ENCODE measurements around the gene STXBP6. TPM values are rescaled to one million over a fixed set of nuclear protein-coding genes. Genes with fewer than 3 reads are reported as not detected.

Gene STXBP6
- total RNA-seq, 4 donors from 2014 or later = 7.1 to 16.8 (median 8.9) TPM

- H3K27ac ChIP-seq = peak overlapping the region; percentile 57 to 68 (median 64)
- DNase-seq = no peak
- H3K9me3 ChIP-seq = no peaks in the 10 kb centered on the region
- no peak for TF ChIP-seq EP300 (IDR thresholded peaks at IDR 0.05; ENCODE audit: low read depth)
- TF ChIP-seq POLR2AphosphoS5 (IDR thresholded peaks at IDR 0.05) = no peak
- no peak for TF ChIP-seq POLR2A (IDR thresholded peaks at IDR 0.05)
- peak in 1 of 5 experiments; percentile 12 for TF ChIP-seq CTCF (IDR thresholded peaks at IDR 0.05)
- intact Hi-C loops (cut with DNase I; ENCODE audit: low total_unique reads) = loop anchor here (10.0 kb wide), 1 partner anchor 237 kb away; no protein-coding TSS in a partner anchor
- no peaks in the 10 kb centered on the region for H3K27me3 ChIP-seq
- H3K4me3 ChIP-seq = no peak overlapping the region
- 11 to 34% methylated on average over 2 of the region's 2 CpGs for WGBS, 2 donors (ENCODE audit: low coverage in 1 of 2)
- peaks cover 5 to 47% (median 26%) of the 10 kb centered on the region in 4 donors for H3K4me1 ChIP-seq
- no peaks in the 10 kb centered on the region for H3K36me3 ChIP-seq
- in situ Hi-C loops (cut with MboI; ENCODE audit: low pct_ligation_motif_present in 1 of 4, low pct_unique_long_range_greater_than_20kb in 1 of 4, low sequenced_read_pairs in 3 of 4) = loop anchor here (10.0 kb wide), 2 partner anchors 227 to 237 kb away; no protein-coding TSS in a partner anchor
Observed at GRCh38 chr14:25041898-25042297, 8.0 kb downstream of the STXBP6 start.

DNA sequence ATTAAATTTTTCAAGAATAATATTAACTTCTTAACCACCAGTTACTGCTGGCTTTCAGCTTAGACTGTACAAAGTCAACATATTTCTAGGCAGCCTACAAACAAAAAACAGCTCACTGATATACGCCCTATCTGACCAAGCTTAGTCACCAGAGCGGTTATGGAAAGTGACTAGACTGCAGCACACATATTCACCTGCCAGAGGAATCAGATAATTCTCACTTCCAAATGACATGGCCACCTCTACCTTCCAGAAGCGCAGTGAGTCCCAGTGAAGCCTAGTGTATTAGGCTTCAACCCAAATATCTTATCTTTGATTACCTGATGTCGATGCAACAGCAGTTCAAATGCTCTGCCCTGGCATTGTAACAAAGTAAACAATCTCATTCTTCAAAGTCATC is 8.5 kb downstream of the STXBP6 start:
- TF ChIP-seq POLR2AphosphoS5 (IDR thresholded peaks at IDR 0.05) (no peak), CTCF (IDR thresholded peaks at IDR 0.05) (no peak), POLR2A (IDR thresholded peaks at IDR 0.05) (no peak), EP300 (IDR thresholded peaks at IDR 0.05; ENCODE audit: low read depth) (no peak)
- H3K9me3 ChIP-seq = no peaks in the 10 kb centered on the region
- H3K4me1 ChIP-seq = peaks cover 5 to 49% (median 26%) of the 10 kb centered on the region in 4 donors
- H3K36me3 ChIP-seq = no peaks in the 10 kb centered on the region
- intact Hi-C loops (cut with DNase I; ENCODE audit: low total_unique reads) = loop anchor here (10.0 kb wide), 1 partner anchor 237 kb away; no protein-coding TSS in a partner anchor
- DNase-seq = no peak
- peak overlapping the region; percentile 57 to 68 (median 64) for H3K27ac ChIP-seq
- in situ Hi-C loops (cut with MboI; ENCODE audit: low pct_ligation_motif_present in 1 of 4, low pct_unique_long_range_greater_than_20kb in 1 of 4, low sequenced_read_pairs in 3 of 4) = loop anchor here (10.0 kb wide), 2 partner anchors 227 to 237 kb away; no protein-coding TSS in a partner anchor
- 20 to 56% methylated on average over 1 to 4 of the region's 4 CpGs for WGBS, 2 donors (ENCODE audit: low coverage in 1 of 2)
- no peak overlapping the region for H3K4me3 ChIP-seq
- H3K27me3 ChIP-seq = no peaks in the 10 kb centered on the region

GRCh38 chr14:25039933-25040332 is 10.0 kb downstream of the STXBP6 start:
- Histone ChIP-seq H3K27ac (no peak overlapping the region), H3K27me3 (no peaks in the 10 kb centered on the region), H3K36me3 (no peaks in the 10 kb centered on the region), H3K4me1 (peaks cover 5 to 51% (median 30%) of the 10 kb centered on the region in 4 donors), H3K4me3 (no peak overlapping the region), H3K9me3 (no peaks in the 10 kb centered on the region)
- WGBS, 2 donors (ENCODE audit: low coverage in 1 of 2) = 94% methylated on average over 5 of the region's 5 CpGs; no CpG with 5 or more reads in 1 of the 2 donors
- intact Hi-C loops (cut with DNase I; ENCODE audit: low total_unique reads) = loop anchor here (10.0 kb wide), 1 partner anchor 235 kb away; no protein-coding TSS in a partner anchor
- DNase-seq = no peak
- TF ChIP-seq POLR2AphosphoS5 (IDR thresholded peaks at IDR 0.05) = no peak
- no peak for TF ChIP-seq CTCF (IDR thresholded peaks at IDR 0.05)
- no peak for TF ChIP-seq POLR2A (IDR thresholded peaks at IDR 0.05)
- no peak for TF ChIP-seq EP300 (IDR thresholded peaks at IDR 0.05; ENCODE audit: low read depth)
- in situ Hi-C loops (cut with MboI; ENCODE audit: low pct_ligation_motif_present in 1 of 4, low pct_unique_long_range_greater_than_20kb in 1 of 4, low sequenced_read_pairs in 3 of 4) = loop anchor here (10.0 kb wide), 2 partner anchors 225 to 235 kb away; no protein-coding TSS in a partner anchor

DNA sequence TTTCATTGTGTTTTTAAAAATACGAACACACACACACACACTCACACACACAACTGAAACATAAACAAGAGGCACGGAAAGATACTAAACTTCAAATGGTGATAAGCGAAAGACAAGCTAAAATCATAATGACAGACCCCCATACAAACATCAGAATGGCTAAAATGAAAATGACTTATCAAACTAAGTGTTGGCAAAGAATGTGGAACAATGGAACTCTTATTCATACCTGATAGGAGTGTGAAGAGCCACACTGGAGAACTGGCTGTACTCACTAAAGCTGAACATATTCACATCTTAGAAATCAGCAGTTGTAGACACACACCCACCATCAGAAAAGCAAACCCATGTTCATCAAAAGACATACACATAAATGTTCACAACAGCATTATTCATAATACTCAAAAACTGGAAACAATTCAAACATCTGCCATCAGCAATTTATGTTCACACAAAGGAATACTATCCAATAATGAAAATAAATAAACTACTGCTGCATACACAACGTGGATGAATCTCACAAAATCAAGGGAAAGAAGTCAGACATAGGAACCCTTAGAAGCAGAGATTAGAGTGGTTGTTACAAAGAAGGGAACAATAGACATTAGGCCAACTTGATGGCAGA is 11.8 kb downstream of the STXBP6 start:
- intact Hi-C loops (cut with DNase I; ENCODE audit: low total_unique reads) = no loop called here
- DNase-seq = no peak
- Histone ChIP-seq H3K4me1 (peaks cover 5 to 52% (median 30%) of the 10 kb centered on the region in 4 donors), H3K36me3 (no peaks in the 10 kb centered on the region), H3K27ac (no peak overlapping the region), H3K9me3 (no peaks in the 10 kb centered on the region), H3K4me3 (no peak overlapping the region), H3K27me3 (no peaks in the 10 kb centered on the region)
- in situ Hi-C loops (cut with MboI; ENCODE audit: low pct_ligation_motif_present in 1 of 4, low pct_unique_long_range_greater_than_20kb in 1 of 4, low sequenced_read_pairs in 3 of 4) = no loop called here
- WGBS, 2 donors (ENCODE audit: low coverage in 1 of 2) = 76 to 83% methylated on average over 4 of the region's 4 CpGs
- TF ChIP-seq CTCF (IDR thresholded peaks at IDR 0.05) = no peak
- no peak for TF ChIP-seq POLR2A (IDR thresholded peaks at IDR 0.05)
- no peak for TF ChIP-seq EP300 (IDR thresholded peaks at IDR 0.05; ENCODE audit: low read depth)
- no peak for TF ChIP-seq POLR2AphosphoS5 (IDR thresholded peaks at IDR 0.05)
